ENCODE measurements around the gene OOSP3.

DNA sequence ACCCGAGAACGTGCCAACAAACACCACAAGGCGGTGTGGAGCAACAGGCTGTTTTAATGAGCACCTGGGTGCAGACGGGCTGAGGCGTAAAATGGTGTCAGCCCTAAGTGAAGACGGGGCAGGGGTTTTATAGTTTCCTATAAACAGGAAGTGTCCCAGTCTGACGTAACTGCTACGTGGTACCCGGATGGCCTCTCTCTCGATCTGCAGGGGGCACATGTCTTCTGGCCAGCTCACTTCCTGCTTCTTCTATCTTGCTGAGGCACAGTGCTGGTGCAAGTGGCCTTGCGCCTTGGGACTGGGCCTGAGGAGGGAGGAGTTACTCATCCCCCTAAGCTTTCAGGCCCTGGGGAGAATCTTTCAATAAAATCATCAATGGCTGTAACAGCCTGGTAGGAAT is 20.9 kb downstream of the OOSP3 start:
- no peak for TF ChIP-seq POLR2A (IDR thresholded peaks at IDR 0.05)
- TF ChIP-seq, protein P1, sequence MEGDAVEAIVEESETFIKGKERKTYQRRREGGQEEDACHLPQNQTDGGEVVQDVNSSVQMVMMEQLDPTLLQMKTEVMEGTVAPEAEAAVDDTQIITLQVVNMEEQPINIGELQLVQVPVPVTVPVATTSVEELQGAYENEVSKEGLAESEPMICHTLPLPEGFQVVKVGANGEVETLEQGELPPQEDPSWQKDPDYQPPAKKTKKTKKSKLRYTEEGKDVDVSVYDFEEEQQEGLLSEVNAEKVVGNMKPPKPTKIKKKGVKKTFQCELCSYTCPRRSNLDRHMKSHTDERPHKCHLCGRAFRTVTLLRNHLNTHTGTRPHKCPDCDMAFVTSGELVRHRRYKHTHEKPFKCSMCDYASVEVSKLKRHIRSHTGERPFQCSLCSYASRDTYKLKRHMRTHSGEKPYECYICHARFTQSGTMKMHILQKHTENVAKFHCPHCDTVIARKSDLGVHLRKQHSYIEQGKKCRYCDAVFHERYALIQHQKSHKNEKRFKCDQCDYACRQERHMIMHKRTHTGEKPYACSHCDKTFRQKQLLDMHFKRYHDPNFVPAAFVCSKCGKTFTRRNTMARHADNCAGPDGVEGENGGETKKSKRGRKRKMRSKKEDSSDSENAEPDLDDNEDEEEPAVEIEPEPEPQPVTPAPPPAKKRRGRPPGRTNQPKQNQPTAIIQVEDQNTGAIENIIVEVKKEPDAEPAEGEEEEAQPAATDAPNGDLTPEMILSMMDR (IDR thresholded peaks at IDR 0.05) = no peak
